DOHH2 (cell line): ENCODE measurements around the gene CCNI.

ENCODE experiments used
- EZH2phosphoT487 ChIP-seq: fragments of 200-600 bp; sonication (generic); IDR thresholded peaks from 2 replicates; pipeline ENCODE4 v1.6.1; 2017; ENCODE audit warnings: borderline replicate concordance, mild to moderate bottlenecking, antibody characterized with exemption, low read length, moderate library complexity, mixed read lengths
- TF ChIP-seq, protein P1 (sequence below): fragments of 200-600 bp; sonication (generic); IDR thresholded peaks from one replicate; pipeline ENCODE4 v1.5.1; 2014; ENCODE audit warnings: antibody characterized with exemption, mild to moderate bottlenecking, low read depth, low read length; ENCODE audit not compliant: poor library complexity, severe bottlenecking

DNA sequence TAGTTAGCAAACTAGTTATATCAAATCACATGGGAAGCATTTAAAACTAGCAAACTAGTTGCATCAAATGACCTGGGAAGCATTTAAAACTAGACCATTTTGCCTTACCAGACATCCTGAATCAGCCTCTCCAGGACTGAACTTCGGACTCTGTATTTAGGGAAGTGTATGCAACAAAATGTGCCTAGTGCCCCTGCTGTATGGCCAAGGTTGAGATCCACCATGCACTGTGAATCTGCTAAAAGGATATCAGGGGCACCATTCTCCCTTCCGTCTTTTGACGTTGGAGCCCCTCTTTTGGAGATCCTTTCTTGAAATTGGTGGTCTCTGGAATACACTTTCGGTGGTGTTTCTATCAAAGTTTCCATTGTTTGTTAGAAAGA, 49.5 kb downstream of the CCNI start:
- TF ChIP-seq, protein P1, sequence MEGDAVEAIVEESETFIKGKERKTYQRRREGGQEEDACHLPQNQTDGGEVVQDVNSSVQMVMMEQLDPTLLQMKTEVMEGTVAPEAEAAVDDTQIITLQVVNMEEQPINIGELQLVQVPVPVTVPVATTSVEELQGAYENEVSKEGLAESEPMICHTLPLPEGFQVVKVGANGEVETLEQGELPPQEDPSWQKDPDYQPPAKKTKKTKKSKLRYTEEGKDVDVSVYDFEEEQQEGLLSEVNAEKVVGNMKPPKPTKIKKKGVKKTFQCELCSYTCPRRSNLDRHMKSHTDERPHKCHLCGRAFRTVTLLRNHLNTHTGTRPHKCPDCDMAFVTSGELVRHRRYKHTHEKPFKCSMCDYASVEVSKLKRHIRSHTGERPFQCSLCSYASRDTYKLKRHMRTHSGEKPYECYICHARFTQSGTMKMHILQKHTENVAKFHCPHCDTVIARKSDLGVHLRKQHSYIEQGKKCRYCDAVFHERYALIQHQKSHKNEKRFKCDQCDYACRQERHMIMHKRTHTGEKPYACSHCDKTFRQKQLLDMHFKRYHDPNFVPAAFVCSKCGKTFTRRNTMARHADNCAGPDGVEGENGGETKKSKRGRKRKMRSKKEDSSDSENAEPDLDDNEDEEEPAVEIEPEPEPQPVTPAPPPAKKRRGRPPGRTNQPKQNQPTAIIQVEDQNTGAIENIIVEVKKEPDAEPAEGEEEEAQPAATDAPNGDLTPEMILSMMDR = no peak
- no peak for TF ChIP-seq EZH2phosphoT487
